ENCODE measurements around the gene SPOCK3.

DNA sequence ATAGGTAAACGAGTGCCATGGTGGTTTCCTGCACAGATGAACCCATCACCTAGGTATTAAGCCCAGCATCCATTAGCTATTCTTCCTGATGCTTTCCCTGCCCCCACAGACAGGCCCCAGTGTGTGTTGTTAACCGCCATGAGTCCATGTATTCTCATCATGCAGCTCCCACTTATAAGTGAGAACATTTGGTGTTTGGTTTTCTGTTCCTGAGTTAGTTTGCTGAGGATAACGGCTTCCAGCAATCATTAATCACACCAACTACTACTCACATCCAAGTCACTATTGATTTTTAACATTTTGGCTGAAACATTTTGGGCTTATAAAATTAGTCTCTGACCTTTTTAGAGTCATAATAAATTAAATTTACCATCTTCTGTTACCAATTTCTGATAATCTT is 205.3 kb downstream of the SPOCK3 start:
- TF ChIP-seq TCF12 (IDR thresholded peaks at IDR 0.05; ENCODE audit: low read depth) (no peak), FOXM1 (IDR thresholded peaks at IDR 0.05; ENCODE audit: borderline replicate concordance, low read depth) (no peak), RAD21 (IDR thresholded peaks at IDR 0.05; ENCODE audit: low read depth) (no peak), REST (IDR thresholded peaks at IDR 0.05; ENCODE audit: low read depth) (no peak), EP300 (IDR thresholded peaks at IDR 0.05; ENCODE audit: borderline replicate concordance) (no peak)
